K562 (cell line): Measurements from ENCODE around the gene UBE2D2. TPM values are rescaled to one million over a fixed set of nuclear protein-coding genes. Genes with fewer than 3 reads are reported as not detected.

ENCODE experiments used
- CCNT2 ChIP-seq: IDR thresholded peaks from 2 replicates; pipeline ENCODE4 v1.6.1; 2011; ENCODE audit warnings: borderline replicate concordance, low read depth, mild to moderate bottlenecking, moderate library complexity, mixed read lengths, low read length; ENCODE audit not compliant: insufficient read length; ENCODE audit errors: extremely low read depth
- DDX20 ChIP-seq: fragments of 450-650 bp; IDR thresholded peaks from 2 replicates; pipeline ENCODE4 v1.6.1; 2016; ENCODE audit warnings: missing genetic modification characterization, low read depth, mild to moderate bottlenecking, missing compliant biosample characterization, moderate library complexity
- ERF ChIP-seq: fragments of 450-650 bp; formaldehyde crosslinking; IDR thresholded peaks from 2 replicates; pipeline ENCODE4 v1.4.0; 2020; ENCODE audit warnings: mild to moderate bottlenecking, mixed read lengths
- FOXM1 ChIP-seq, 2 experiments: fragments of 450-650 bp in 1 of 2; sonication (generic) in 1 of 2; formaldehyde crosslinking in 1 of 2; IDR thresholded peaks; 2 replicates each; pipeline versions ENCODE4 v1.6.1 to v1.9.0; 2017 to 2022; ENCODE audit warnings: low read depth in 2 of 2, mild to moderate bottlenecking in 2 of 2, missing genetic modification reagents in 1 of 2, moderate library complexity in 1 of 2
- MYNN ChIP-seq, 2 experiments: sonication (generic); formaldehyde crosslinking in 1 of 2; IDR thresholded peaks; 2 replicates each; pipeline versions ENCODE4 v1.5.0 to v1.6.1; 2016 to 2020; ENCODE audit warnings: antibody characterized with exemption in 1 of 2, missing genetic modification reagents in 1 of 2
- NR2C1 ChIP-seq, 2 experiments: fragments of 450-650 bp; IDR thresholded peaks; 2 replicates each; pipeline ENCODE4 v1.6.1; 2017; ENCODE audit warnings: mild to moderate bottlenecking in 2 of 2, antibody characterized with exemption in 1 of 2, inconsistent platforms in 1 of 2, missing compliant biosample characterization in 1 of 2, missing genetic modification characterization in 1 of 2
- NRF1 ChIP-seq, 2 experiments: fragments of 450-650 bp; IDR thresholded peaks in 1 of 2; conservative IDR thresholded peaks in 1 of 2; 2 replicates each; pipeline ENCODE4 v1.6.1; 2014; ENCODE audit warnings: mild to moderate bottlenecking in 2 of 2
- POLR2H ChIP-seq: IDR thresholded peaks from 2 replicates; pipeline ENCODE4 v1.6.1; 2016; ENCODE audit warnings: missing genetic modification characterization, low read depth, mild to moderate bottlenecking, control low read depth, missing compliant biosample characterization, moderate library complexity
- POLR3G ChIP-seq: IDR thresholded peaks from 2 replicates; pipeline ENCODE4 v1.6.1; 2011; ENCODE audit not compliant: insufficient read length, insufficient replicate concordance; ENCODE audit errors: extremely low read depth
- RCOR1 ChIP-seq, 2 experiments: IDR thresholded peaks; 2 replicates each; pipeline ENCODE4 v1.6.1; 2012; ENCODE audit warnings: low read depth in 2 of 2, low read length in 2 of 2, borderline replicate concordance in 1 of 2, improper control_type of control experiment in 1 of 2
- SMAD3 ChIP-seq: fragments of 450-650 bp; formaldehyde crosslinking; conservative IDR thresholded peaks from 2 replicates; pipeline ENCODE4 v1.4.0; 2020; ENCODE audit warnings: mild to moderate bottlenecking
- SMARCA4 ChIP-seq: fragments of 450-650 bp; IDR thresholded peaks from 2 replicates; pipeline ENCODE4 v1.6.1; 2016
- SMARCA5 ChIP-seq: fragments of 450-650 bp; IDR thresholded peaks from 2 replicates; pipeline ENCODE4 v1.6.1; 2016
- SRF ChIP-seq, 2 experiments: fragments of 250-450, 450-650 bp in 1 of 2; sonication (Bioruptor Pico) in 1 of 2; sonication (generic) in 1 of 2; formaldehyde crosslinking; IDR thresholded peaks; 2 replicates each; pipeline versions ENCODE4 v1.5.0 to v1.5.1; 2020 to 2022; ENCODE audit warnings: mild to moderate bottlenecking in 1 of 2, missing genetic modification reagents in 1 of 2
- SRSF1 ChIP-seq: fragments of 200-400 bp; formaldehyde crosslinking; IDR thresholded peaks from 2 replicates; pipeline ENCODE4 v1.6.1; 2017; ENCODE audit warnings: mild to moderate bottlenecking, low read depth, low read length, moderate library complexity
- ZNF282 ChIP-seq: sonication (generic); formaldehyde crosslinking; IDR thresholded peaks from 2 replicates; pipeline ENCODE4 v1.8.1; 2023; ENCODE audit warnings: missing genetic modification reagents
- ZNF830 ChIP-seq: fragments of 250-450 bp; sonication (Bioruptor Pico); IDR thresholded peaks from 2 replicates; pipeline ENCODE4 v1.5.0; 2021; ENCODE audit warnings: mild to moderate bottlenecking
- polyA plus RNA-seq, 8 experiments: library from polyadenylated mRNA; depleted of rRNA in 4 of 8; stranded (reverse) in 5 of 8; unstranded in 3 of 8; fragments of >200 nt; fragmentation: Nextera tagmentation in 2 of 8; fragmentation: Illumina TruSeq in 1 of 8; extraction: Ambion mirVana in 2 of 8; extraction: Trizol in 1 of 8; gene quantifications; 2 replicates each; pipeline versions ENCODE4 v1.2.1 to v1.2.3, GENCODE V29; 2011 to 2014; ENCODE audit warnings: inconsistent platforms in 1 of 8, missing spikeins in 1 of 8
- total RNA-seq, 7 experiments: library from RNA; depleted of rRNA in 6 of 7; stranded (reverse); fragments of >200 nt in 6 of 7; fragmentation: Illumina TruSeq in 2 of 7; extraction: Trizol in 2 of 7; gene quantifications; 2 replicates each; pipeline versions ENCODE4 v1.2.1 to v1.2.3, GENCODE V29; 2011 to 2021; ENCODE audit warnings: low replicate concordance in 1 of 7
- TF ChIP-seq, protein P1 (sequence below): fragments of 250-450 bp; sonication (Bioruptor Pico); IDR thresholded peaks from 2 replicates; pipeline ENCODE4 v1.8.0; 2022; ENCODE audit warnings: inconsistent platforms, mild to moderate bottlenecking, moderate library complexity, borderline replicate concordance
- TF ChIP-seq, protein P2 (sequence below), 3 experiments: fragments of 200-800 bp in 1 of 3; sonication (Bioruptor generic) in 1 of 3; sonication (generic) in 1 of 3; formaldehyde crosslinking in 1 of 3; IDR thresholded peaks; 2 replicates each; pipeline versions ENCODE4 v1.6.1 to v1.8.0; 2016 to 2022; ENCODE audit warnings: mild to moderate bottlenecking in 2 of 3, missing compliant biosample characterization in 2 of 3, missing genetic modification characterization in 2 of 3, missing genetic modification reagents in 1 of 3
- TF ChIP-seq, protein P3 (sequence below): fragments of 250-450 bp; sonication (Bioruptor Pico); IDR thresholded peaks from 2 replicates; pipeline ENCODE4 v1.4.0; 2020; ENCODE audit warnings: borderline replicate concordance
- TF ChIP-seq, protein P4 (sequence below): sonication (generic); formaldehyde crosslinking; IDR thresholded peaks from 2 replicates; pipeline ENCODE4 v1.8.0; 2022; ENCODE audit warnings: mild to moderate bottlenecking, missing genetic modification reagents

UBE2D2 gene
- total and polyA plus RNA-seq, 9 of the 15 experiments (the other 6 are each of a cell fraction or from before 2014, with no cell fraction given): 53.6 to 198 (median 122) TPM

DNA sequence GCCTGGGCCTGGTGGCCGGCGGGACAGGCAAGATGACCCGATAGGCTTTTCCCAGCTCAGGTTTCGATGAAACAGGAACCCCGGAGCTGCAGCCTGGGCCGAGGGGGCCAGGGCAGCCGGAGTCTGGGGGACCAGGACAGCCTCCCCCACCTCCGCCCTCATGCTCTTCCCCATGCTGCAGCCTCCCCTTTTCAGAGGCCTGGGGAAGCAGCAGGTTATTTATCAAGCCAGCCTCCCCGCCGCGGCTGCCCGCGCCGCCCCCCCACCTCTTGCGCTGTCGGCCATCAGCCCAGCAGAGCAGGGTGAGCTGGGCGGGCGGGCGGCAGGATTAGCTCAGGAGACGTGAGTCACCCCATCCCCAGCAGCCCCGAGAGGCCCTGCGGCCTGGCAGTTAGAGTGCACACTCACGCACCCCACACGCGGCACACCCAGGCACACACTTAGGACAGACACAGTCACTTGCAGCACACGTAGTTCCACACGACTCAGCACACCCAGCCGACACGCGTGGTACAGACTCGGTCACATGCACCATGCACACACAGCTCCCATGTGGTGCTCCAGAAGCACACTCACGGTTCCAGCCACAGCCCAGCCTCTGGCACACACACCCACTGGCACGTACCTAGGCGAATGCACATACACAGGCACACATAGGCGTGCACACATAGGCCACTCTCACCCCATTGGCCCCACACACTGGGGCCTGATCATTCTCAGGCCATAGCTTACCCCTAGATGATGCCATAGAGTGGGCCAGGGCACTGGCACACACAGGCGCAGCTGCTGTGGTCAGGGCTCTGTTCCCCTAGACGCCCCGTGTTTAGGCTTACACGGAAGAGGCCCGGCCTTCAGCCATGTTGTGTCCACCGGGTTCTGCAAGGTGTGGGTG is 100.0 kb downstream of the UBE2D2 start (continued):
- TF ChIP-seq RCOR1 (IDR thresholded peaks at IDR 0.05; ENCODE audit: borderline replicate concordance in 1 of 2, low read depth in 2 of 2, low read length in 2 of 2): peak; percentile 40 to 74; a peak in 2 of 4 replicates
- TF ChIP-seq, protein P1, sequence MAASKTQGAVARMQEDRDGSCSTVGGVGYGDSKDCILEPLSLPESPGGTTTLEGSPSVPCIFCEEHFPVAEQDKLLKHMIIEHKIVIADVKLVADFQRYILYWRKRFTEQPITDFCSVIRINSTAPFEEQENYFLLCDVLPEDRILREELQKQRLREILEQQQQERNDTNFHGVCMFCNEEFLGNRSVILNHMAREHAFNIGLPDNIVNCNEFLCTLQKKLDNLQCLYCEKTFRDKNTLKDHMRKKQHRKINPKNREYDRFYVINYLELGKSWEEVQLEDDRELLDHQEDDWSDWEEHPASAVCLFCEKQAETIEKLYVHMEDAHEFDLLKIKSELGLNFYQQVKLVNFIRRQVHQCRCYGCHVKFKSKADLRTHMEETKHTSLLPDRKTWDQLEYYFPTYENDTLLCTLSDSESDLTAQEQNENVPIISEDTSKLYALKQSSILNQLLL (CRISPR knock-in tag): no peak
- no peak for TF ChIP-seq SRSF1
- TF ChIP-seq ERF (CRISPR knock-in tag): no peak
- TF ChIP-seq DDX20 (tag): no peak
- peak; percentile 95 for TF ChIP-seq CCNT2
- no peak for TF ChIP-seq FOXM1 (IDR thresholded peaks at IDR 0.05; ENCODE audit: low read depth)
- 0 out of 2 replicates have a peak, but pooled peaks have one; percentile 38 for TF ChIP-seq FOXM1 (CRISPR knock-in tag; IDR thresholded peaks at IDR 0.05; ENCODE audit: low read depth)
- TF ChIP-seq, protein P2, sequence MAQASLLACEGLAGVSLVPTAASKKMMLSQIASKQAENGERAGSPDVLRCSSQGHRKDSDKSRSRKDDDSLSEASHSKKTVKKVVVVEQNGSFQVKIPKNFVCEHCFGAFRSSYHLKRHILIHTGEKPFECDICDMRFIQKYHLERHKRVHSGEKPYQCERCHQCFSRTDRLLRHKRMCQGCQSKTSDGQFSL (CRISPR knock-in tag; IDR thresholded peaks at IDR 0.05): peak; percentile 99
- TF ChIP-seq, protein P2 (tag; IDR thresholded peaks at IDR 0.05): peak; percentile 52 to 92; a peak in 2 of 4 replicates
- no peak for TF ChIP-seq POLR3G
- TF ChIP-seq, protein P3, sequence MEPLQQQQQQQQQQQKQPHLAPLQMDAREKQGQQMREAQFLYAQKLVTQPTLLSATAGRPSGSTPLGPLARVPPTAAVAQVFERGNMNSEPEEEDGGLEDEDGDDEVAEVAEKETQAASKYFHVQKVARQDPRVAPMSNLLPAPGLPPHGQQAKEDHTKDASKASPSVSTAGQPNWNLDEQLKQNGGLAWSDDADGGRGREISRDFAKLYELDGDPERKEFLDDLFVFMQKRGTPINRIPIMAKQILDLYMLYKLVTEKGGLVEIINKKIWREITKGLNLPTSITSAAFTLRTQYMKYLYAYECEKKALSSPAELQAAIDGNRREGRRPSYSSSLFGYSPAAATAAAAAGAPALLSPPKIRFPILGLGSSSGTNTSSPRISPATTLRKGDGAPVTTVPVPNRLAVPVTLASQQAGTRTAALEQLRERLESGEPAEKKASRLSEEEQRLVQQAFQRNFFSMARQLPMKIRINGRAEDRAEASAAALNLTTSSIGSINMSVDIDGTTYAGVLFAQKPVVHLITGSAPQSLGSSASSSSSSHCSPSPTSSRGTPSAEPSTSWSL: no peak
- peak; percentile 78 to 84 for TF ChIP-seq NRF1 (conservative IDR thresholded peaks at IDR 0.05 in 1 of 2, IDR thresholded peaks at IDR 0.05 in 1 of 2)
- TF ChIP-seq NR2C1 (IDR thresholded peaks at IDR 0.05): no peak
- peak; percentile 49; the same call in 1 of the 2 replicates for TF ChIP-seq NR2C1 (tag; IDR thresholded peaks at IDR 0.05)
- no peak for TF ChIP-seq SMAD3 (CRISPR knock-in tag)
- TF ChIP-seq, protein P4, sequence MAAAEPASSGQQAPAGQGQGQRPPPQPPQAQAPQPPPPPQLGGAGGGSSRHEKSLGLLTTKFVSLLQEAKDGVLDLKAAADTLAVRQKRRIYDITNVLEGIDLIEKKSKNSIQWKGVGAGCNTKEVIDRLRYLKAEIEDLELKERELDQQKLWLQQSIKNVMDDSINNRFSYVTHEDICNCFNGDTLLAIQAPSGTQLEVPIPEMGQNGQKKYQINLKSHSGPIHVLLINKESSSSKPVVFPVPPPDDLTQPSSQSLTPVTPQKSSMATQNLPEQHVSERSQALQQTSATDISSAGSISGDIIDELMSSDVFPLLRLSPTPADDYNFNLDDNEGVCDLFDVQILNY: no peak
- peak; percentile 98 for TF ChIP-seq MYNN (IDR thresholded peaks at IDR 0.05)
- no peak for TF ChIP-seq MYNN (CRISPR knock-in tag; IDR thresholded peaks at IDR 0.05)
- TF ChIP-seq SMARCA5: peak; percentile 91
- TF ChIP-seq ZNF830: 0 out of 2 replicates have a peak, but pooled peaks have one; percentile 31
- TF ChIP-seq POLR2H: no peak
- peak in 1 of 2 experiments; percentile 61; a peak in 1 of 4 replicates for TF ChIP-seq SRF (CRISPR knock-in tag; IDR thresholded peaks at IDR 0.05)
- TF ChIP-seq SMARCA4: peak; percentile 83
- no peak for TF ChIP-seq ZNF282 (CRISPR knock-in tag)
